Activated CD8-positive, alpha-beta memory T cell treated with anti-CD3 and anti-CD28 coated beads for 4 hours (primary cell): ENCODE measurements around the gene CCNT2.
"Not testable (repeated sequence)": the region's sequence is repeated elsewhere in the genome, so short reads cannot be mapped to it uniquely, and the experiment has no call there.

ENCODE experiments used
- DNase-seq, 2 donors: peaks; one replicate each; pipeline ENCODE4 v3.0.0-alpha.2; 2020; ENCODE audit warnings: low read depth in 2 of 2

Gene CCNT2

DNA sequence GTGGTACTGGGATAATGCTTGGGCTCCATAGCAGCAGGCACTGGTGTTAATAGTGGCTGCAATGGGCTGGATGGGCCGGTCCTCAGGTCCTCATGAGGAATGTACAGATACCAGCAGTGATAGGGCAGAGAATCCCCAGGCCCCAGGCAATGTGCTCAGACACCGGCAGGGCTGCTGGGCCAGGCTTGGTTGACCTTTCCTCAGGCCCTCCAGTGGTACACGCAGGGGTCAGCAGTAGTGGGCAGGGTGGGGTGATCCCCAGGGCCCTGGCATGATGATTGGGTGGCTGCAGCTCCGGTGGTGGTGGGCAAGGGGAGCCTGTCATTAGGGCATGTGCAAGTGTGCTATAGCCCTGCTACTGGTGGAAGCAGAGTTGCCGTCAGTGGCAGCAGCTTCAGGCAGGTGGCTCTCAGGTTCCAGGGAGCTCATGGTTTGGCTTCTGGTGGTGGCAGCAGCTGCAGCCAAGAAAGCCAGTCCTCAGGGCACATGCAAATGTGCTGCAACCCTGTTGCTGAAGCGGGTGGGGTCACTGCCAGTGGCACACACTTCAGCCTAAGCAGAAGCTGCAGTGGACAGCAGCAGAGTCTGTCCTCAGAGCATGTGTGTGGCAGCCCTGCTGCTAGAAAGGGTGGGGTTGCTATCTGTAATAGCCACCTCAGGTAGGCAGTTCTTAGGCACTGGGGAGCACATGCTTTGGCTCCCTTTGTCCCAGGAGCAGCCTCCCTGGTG lies 56.8 kb downstream of the CCNT2 start:
- no peak for DNase-seq

DNA sequence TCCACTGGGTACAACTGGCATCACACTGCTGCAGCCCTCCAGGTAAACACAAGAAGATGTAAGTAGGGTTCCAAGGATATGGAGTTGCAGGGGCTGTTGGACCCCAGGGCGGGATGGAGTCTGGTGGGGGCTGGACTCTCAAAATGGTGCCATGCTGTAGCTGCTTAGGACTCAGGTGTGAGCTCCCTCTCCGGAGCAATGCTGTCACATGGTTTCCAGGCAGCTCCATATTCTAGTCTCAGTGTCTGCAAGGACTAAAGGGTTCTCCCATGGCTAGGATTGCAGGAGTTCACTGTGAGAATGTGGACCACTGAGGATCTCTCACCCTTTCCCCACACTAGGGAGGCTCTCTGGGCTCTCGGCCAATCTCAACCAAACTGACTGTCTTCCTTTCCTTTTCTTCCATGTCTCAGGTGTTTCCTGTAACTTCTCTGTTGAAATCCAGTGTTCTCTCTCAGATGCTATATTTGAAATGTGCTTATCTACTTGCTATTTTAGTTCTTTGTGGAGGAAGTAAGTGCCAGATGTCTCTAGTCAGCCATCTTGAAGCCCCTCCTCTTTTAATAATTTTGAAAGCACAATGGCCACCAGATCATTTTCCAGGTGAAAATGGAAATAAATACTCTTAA lies 57.6 kb downstream of the CCNT2 start:
- no peak for DNase-seq

DNA sequence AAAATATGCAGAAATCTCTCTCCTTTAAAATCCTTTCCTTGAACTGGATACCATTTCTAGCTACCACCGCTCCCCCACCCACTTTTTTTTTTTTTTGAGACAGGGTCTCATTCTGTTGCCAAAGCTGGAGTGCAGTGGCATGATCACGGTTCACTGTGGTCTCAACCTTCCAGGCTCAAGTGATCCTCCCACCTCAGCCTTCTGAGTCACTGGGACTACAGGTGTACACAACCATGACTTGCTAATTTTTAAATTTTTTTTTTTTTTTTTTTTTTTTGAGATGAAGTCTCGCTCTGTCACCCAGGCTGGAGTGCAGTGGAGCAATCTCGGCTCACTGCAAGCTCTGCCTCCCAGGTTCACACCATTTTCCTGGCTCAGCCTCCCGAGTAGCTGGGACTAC lies 58.5 kb downstream of the CCNT2 start:
- DNase-seq, result not testable (repeated sequence)

DNA sequence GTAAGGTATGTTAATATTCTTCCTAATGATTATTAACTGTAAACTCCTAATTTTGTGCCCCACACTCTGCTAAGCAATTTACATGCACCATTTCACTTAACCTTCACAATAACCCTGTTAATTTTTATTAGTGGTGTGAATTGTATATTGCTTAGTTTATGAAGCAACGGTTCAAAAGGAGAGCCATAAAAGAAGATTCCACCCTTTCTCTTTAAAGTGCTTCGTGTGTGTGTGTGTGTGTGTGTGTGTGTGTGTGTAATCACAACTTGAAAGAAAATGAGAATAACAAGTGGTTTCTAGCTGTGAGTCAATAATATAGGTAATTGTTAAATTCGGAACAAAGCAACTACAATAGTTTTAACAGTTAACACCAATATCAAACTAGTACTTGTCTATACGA lies 60.6 kb downstream of the CCNT2 start:
- DNase-seq, result no peak

DNA sequence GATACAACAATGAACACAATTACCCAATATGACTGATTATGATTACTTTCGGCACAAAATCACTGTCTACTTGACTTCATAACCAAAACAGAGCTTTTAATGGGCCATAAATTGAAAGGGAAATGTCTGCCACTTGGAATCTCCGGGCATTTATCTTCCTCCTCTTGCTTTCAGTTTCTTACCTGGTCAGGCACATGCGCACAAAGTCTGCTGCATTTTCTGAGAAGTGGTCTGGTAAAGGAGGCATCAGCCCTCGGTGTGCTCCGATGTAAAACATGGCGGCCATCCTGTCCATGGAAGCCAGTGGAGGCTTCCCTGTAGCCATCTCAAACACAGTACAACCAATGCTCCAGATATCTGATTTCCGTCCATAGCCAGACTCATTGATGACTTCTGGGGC lies 62.0 kb downstream of the CCNT2 start:
- no peak for DNase-seq

DNA sequence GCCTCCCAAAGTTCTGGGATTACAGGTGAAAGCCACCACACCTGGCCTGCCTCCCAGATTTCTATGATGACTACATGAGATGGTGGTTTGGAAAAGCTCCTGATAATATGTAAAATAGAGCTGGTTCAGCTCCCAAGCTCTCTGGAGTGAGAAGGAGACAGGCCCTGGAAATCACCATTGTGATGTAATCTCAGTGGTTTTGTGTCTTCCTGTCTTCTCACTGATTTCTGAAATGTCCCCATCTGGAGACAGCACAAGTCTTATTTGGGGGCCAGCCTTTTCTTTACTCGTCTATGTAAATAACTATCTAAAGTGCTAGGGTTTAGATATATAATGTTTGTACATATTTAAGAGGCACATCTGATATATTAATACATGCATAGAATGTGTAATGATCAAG lies 64.0 kb downstream of the CCNT2 start:
- DNase-seq, result no peak

DNA sequence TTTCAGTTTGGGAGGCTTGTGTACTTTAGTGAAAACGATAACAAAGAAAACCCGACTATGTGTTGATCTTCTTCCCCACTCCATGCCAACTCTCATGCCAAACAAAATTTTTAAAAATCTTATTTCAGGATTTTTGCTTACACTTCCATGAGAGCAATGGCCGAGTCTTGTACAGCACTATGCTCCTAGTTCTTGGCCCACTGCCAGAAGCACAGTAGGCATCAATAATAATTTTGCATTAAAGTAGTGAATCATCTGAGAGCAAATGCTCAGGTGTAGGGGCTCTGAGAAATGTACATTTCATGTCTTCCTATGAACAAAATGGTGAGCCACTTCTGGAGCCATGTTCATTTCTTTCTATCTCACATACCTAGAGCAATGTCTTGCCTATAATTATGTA lies 66.4 kb downstream of the CCNT2 start:
- DNase-seq, result no peak

DNA sequence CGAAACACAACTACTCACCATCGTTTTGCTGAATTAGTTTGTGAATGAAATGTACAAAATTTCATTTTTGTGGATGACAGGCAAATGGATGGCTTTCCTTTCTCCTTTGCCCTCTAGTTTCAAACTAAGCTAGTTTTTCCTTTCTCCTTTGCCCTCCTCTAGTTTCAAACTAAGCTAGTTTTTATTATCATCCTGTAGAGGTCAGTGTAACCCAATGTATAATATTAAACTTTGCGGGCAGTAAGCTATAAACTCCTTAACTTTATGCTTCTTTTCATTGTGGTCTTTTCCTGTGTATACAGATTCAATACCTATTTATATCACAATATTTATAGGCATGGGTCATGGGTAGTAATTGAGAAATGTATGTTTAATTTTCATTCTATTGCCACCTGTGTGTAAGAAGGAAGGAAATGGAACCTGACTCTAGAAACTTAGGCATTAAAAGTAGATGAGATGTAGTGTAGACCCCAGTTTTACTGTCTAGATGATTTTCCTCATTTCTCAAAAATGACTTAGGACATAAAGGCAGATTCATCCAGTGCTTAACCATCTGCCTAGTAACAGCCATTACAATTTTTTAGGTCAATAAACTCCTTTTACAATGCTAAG lies 70.5 kb downstream of the CCNT2 start:
- no peak for DNase-seq

DNA sequence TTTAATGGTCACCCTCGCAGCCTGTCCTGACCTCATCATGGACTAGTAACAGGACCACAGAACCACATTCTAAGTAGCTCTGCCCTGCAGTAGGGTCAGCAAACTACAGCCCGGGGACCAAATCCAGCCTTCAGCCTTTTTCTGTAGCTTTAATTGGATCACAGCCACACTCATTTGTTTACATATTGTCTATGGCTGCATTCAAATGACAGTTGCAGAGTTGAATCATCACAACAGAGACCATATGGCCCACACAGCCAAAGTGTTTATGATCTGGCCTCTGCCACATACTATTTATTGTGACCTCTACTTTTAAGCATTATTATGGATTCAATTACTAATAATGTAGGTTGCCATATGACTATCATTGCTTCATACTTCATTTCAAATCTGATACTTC lies 80.9 kb downstream of the CCNT2 start:
- DNase-seq, result no peak

DNA sequence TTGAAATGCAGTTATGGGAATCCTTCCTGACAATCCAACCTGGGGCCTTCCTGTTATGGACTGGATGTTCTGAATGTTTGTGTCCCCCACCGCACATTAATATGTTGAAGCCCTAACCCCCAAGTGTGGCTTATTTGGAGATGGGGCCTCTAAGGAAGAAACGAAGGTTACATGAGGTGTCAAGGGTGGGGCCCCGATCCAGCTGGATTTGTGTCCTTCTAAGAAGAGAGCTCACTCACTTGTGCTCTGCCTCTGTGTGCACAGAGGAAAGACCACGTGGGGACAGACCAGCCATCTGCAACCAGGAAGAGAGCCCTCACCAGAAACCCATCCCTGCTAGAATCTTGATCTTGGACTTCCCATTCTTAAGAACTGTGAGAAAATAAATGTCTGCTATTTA lies 84.2 kb downstream of the CCNT2 start:
- no peak for DNase-seq

DNA sequence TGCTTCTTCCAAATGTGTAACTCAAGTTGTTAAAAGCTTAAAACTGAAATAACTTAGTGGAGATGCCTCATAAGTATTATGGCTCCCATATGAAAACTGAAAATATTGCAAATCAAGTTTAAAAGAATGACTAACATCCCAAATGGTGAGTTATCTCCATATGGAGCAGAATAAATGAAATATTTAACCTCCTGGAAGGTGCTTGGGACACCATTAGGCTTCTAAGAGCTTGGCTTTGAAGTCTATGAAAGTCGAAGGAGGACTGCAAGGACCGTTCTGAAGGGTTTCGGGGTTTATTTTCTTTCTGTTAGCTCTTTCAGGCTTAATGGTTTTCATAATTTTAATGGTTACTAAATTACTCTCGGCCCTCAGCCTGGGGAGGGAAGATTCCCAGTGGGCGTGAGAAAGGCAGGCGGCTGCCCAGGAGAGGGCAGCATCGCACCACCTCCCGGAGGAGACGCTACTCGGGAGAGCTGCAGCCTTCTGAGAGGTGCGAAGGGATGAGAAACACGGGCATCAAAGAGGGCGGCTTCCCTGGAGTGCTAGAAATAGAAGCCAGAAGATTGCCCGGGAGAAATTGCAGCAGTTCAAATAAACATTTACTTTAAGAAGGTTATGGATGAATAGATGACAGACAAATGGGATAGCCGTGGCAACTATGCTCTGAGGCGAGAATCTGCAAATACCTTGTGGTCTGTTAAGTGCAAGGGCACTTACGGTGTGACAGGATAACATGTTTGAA lies 85.6 kb downstream of the CCNT2 start:
- DNase-seq, result peak; percentile 44 to 45

DNA sequence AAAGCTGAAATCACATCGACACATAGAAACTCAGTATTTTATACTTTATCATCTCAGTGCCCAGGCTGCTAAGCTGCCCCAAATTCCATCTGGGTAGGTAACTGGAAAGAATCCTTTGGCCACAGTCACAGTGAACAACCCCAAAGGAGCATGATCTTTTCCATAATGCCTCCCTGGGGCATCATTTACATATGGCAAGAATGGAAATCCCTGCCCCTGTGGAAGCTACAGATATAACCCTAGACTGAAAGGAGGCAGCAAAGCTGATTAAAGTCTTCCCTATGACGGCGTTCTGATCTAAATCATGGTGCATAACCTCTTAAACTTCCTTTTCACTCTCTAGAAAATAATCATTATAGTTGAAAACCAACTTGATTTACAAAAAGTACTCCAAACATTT lies 87.1 kb downstream of the CCNT2 start:
- DNase-seq, result no peak
